ENCODE measurements around the gene SELENON. TPM values are rescaled to one million over a fixed set of nuclear protein-coding genes. Genes with fewer than 3 reads are reported as not detected.

The SELENON gene
- total RNA-seq, 1 donor from 2014 or later, result 13.5 TPM

DNA sequence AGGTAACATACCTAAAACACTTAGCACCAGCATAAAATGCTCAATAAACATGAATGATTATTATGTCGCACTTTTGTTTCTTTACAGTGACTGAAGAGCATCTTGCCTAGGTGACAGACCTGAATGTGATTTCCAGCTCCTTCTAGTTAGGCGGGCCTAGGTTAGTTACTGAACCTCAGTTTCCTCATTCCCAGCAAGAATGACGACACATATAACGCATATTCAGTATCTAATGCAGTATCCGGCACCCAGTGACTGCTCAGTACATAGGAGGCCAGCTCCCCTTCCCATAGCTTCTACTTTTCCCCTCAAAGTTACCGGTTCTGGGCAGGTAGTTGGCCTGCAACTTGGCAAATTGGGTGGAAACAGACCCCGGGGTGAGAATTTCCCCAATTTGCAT, 58.5 kb downstream of the SELENON start:
- ATAC-seq, result no peak
- DNase-seq (ENCODE audit: low spot score), result no peak

DNA sequence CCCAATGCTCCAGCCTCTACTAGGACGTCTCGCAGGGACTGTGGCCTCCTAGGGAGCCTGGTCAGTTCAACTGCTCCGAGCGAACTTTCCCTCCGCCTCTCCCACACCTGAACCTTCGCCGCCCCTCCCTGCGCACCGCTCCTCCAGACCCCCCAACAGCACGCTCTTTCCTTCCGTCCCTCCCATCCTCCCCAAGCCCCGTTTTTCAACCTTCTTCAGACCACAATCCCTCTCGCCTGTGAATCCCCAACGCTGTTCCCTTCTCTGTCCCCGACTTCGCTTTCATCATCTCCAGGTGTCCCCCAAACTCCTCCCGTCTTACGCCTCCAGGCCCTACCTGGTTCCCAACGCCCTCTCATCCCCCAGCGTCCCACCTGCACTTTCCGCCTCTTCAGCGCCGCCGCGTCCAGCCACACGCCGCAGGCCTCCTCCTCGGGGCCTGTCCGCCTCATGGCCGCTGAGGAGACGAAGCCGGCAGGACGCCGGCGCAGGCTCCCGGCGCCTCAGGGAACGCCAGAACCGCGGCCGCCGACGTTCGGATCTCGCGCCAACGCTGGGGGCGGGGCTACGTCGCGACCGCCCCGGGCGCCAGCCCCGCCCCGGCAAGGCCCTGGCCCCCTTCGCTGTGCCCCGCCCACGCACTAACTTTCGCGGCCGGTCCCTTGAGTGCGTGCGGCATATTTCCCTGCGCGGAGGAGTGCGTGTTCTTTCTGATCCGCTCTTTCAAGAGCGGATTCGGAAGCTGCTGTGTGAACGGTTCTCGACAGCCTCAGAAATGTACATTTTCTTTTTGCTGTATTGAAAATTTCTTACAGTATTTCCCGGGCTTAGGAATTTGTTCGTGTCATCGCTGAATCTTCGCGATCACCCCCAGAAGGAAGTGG, 59.2 kb downstream of the SELENON start, which contains the start of gene AUNIP:
AUNIP (minus strand) TSS at position 552 of the 884 bp plus-strand sequence; CDS start at position 452, 100 bp downstream.
- ATAC-seq, result peak; percentile 98
- DNase-seq (ENCODE audit: low spot score), result peak; percentile 89

DNA sequence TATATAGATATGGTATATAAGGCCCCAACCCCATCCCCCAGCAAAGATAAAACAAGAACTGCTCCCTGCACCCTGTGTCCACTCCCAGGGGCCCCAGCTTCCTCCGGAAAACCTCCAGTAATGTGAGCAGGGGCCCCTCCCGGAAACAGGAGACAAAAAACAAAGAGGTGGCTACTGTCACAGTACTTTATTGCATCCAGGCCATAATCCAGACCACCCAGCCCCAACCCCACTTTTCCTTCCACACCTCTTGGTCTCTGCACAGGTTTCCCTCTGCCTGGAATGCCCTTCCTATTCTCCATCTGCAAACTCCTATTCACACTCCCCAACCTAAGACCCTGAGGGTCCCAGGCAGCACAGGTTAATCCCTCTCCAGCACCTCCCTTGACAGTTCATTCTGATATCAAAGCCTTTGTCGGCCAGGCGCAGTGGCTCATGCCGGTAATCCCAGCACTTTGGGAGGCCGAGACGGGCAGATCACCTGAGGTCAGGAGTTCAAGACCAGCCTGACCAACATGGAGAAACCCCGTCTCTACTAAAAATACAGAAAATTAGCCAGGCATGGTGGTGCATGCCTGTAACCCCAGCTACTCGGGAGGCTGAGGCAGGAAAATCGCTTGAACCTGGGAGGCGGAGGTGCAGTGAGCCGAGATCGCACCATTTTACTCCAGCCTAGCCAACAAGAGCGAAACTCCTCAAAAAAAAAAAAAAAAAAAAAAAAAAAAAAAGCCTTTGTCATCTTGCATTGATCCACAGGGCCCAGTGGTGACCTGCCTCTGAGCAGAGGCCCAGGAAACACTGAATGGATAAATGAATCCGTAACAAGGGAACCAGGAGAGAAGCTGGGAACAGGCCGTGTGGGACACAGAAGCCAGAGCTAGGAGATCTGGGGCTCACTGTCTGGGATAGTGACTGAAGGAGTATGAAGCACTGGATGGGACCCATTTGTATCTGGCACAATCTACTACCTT, 61.6 kb downstream of the SELENON start:
- DNase-seq (ENCODE audit: low spot score) (no peak), ATAC-seq (no peak)

DNA sequence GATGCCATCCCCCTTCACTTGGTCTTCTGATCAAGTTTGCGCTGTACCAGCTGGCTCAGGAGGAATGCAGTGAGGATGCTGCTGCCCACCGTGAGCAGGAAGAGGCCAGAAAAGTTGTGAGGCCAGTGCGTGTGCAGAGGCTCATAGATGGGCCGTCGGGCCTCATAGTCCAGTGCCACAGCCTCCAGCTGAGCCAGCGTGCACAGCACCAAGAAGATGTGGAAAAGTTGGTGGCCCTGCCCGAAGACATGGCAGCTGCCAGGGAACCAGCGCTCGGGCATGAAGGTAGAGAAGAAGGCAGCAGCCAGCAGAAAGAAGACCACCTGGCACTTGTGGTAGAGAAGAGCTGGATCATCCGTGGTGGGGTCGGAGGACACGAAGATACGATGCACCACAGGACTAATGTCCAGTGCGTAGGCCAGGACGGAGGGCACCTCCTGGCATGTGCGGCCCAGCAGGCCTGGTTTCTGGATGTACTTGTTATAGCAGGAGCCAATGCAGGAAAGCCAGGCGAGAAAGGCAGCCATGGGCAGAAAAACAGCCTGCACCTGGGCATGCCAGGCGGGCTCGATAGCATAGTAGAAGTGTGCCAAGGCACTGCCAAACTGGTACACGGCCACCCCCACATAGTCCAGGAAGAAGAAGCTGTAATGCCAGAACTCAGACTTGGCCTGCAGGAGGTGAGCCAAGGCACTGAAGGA, 62.9 kb downstream of the SELENON start:
- ATAC-seq (no peak), DNase-seq (ENCODE audit: low spot score) (no peak)

DNA sequence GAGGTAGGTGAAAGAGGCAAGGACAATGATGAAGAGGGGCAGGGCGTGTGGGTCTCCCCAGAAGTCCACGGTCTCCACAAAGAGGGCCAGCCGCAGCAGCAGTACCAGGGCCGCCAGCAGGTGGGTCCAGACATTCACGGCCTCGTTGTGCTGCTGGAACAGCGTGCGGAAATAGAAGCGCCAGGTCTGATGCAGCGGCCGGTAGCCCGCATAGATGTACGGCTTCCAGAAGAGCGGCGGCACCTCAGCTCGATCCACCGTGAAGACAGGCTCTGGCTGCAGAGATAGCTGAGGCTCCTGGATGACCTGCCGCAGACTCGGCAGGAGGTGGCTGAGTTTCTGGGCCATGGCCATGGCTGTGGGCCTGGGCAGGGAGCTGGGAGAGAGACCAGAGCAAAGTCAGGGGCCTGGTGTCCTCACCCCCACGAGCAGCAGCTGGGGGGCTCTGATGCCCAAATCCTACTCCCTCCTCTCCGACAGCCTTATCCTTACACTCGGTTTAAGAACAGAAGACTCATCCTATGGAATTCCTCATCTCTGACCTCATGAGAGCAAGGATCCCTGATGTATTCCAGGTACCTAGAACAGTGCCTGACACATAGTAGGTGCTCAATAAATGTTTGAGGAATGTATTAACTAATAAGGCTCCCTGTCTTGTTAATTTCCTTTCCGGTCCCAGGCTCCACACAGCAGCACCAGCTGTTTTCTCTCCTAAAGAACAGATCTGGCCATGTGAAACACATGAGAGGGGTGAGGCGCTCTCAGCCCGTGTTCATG, 63.7 kb downstream of the SELENON start:
- DNase-seq (ENCODE audit: low spot score) (no peak), ATAC-seq (no peak)

DNA sequence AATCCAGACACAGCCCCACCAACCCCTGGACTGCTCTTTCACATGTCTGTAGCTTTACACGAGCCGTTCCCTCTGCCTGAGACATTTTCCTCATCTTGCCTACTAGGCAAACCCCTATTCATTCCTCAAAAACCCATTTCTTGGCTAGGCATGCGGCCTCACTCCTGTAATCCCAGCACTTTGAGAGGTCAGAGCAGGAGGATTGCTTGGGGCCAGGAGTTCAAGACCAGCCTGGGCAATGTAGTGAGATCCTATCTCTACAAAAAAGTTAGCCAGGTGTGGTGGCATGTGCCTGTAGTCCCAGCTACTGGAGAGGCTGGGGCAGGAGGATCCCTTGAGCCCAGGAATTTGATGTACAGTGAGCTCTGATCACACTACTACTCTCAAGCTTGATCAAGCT, 64.4 kb downstream of the SELENON start:
- DNase-seq (ENCODE audit: low spot score), result no peak
- no peak for ATAC-seq

DNA sequence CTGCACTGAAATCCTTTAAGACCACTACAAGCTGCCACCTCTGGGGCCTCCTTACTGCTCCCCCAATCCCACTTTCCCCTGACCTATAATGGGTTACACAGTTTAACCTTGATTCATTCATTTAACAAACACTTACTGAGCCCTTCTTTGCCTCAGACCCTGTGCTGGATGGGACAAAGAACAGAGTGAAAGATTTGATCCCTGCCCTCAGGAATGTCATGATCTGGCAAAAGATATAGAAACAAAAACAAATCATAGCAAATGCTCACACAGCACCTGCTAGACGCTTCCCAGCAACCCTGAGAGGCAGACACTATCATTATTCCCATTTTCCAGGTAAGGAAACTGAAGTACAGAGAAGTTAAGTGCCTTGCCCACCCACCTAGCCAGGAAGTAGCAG, 66.3 kb downstream of the SELENON start:
- DNase-seq (ENCODE audit: low spot score) (no peak), ATAC-seq (peak; percentile 50)

DNA sequence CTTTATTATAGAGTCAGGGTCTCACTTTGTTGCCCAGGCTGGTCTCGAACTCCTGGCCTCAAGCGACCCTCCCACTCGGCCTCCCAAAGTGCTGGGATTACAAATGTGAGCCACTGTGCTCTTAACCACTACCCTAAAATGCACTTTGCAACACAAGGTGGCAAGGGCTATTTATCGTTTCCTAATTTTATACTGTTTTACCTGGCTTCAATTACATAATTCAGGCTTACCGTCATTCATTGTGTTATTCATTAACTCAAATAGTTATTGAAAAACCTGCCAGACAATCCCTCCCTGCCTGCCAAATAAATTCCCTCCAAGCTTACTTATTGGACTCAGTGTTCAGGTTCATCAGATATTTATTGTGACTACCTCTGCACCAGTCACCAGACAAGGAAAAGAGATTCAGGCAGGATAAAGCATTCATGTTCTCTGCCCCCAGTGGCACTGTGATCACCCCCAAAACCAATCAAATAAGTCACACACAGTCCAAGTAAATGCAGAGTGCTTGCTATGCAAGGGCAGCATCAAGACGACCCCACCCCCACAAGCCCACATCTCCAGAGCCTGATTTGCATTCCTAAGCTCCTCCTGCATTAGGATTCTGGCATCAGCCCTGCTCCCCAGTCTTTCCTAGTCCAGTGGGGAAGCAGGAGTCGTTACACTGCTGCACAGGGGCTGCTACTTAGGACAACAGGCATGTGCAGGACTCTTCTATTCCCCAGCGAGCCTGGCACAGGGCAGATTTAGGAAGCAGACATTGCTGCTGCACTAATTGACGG, 67.4 kb downstream of the SELENON start:
- DNase-seq (ENCODE audit: low spot score) (peak; percentile 65), ATAC-seq (peak; percentile 67)

Other genes starting within 250 kb of the SELENON start
- gene MAN1C1, start 183.4 kb upstream of the SELENON start, total RNA-seq, result 39.4 TPM
- gene MTFR1L, start 19.8 kb downstream of the SELENON start, total RNA-seq, result 52.7 TPM
- gene AUNIP, start 59.3 kb downstream of the SELENON start, total RNA-seq, result not detected
- 5.1 TPM for gene PAQR7, start 75.5 kb downstream of the SELENON start, total RNA-seq
- 5.2 TPM for gene STMN1, start 106.2 kb downstream of the SELENON start, total RNA-seq
- gene PAFAH2, start 197.9 kb downstream of the SELENON start, total RNA-seq, result 23.1 TPM
- gene EXTL1, start 221.6 kb downstream of the SELENON start, total RNA-seq, result not detected
- 0.33 TPM for gene SLC30A2, start 245.9 kb downstream of the SELENON start, total RNA-seq

Measured in left lobe of liver (tissue), 2 donors.